HEK293T (cell line): Measurements from ENCODE around the gene B3GNT4.

ENCODE experiments used
- CTCF ChIA-PET: fragments of 350-600 bp; formaldehyde crosslinking; extraction: SDS; loops from one replicate; lab custom pipeline; 2021; ENCODE audit warnings: antibody characterized with exemption, inconsistent platforms; lab: Yijun Ruan, JAX
- POLR2A ChIA-PET: fragments of 350-600 bp; formaldehyde crosslinking; extraction: SDS; loops from one replicate; lab custom pipeline; 2020; ENCODE audit warnings: antibody characterized with exemption, inconsistent platforms; lab: Yijun Ruan, JAX
- DNase-seq: peaks from one replicate; pipeline ENCODE4 v3.0.0; 2012; ENCODE audit warnings: mixed read lengths; ENCODE audit errors: extremely low spot score
- ARNT ChIP-seq: fragments of 450-650 bp; IDR thresholded peaks from 2 replicates; pipeline ENCODE4 v1.6.1; 2017; ENCODE audit warnings: mild to moderate bottlenecking
- BHLHE40 ChIP-seq: fragments of 450-650 bp; IDR thresholded peaks from 2 replicates; pipeline ENCODE4 v1.6.1; 2016; ENCODE audit warnings: mild to moderate bottlenecking, moderate library complexity, borderline replicate concordance
- CTBP1 ChIP-seq: fragments of 450-650 bp; IDR thresholded peaks from 2 replicates; pipeline ENCODE4 v1.6.1; 2016; ENCODE audit warnings: borderline replicate concordance
- ELF4 ChIP-seq: fragments of 450-650 bp; IDR thresholded peaks from 2 replicates; pipeline ENCODE4 v1.6.1; 2017; ENCODE audit warnings: antibody characterized with exemption
- FOXA1 ChIP-seq: fragments of 450-650 bp; IDR thresholded peaks from 2 replicates; pipeline ENCODE4 v1.6.1; 2016; ENCODE audit warnings: mild to moderate bottlenecking
- FOXK2 ChIP-seq: fragments of 450-650 bp; IDR thresholded peaks from 2 replicates; pipeline ENCODE4 v1.6.1; 2016; ENCODE audit warnings: mild to moderate bottlenecking
- FOXM1 ChIP-seq: fragments of 450-650 bp; IDR thresholded peaks from 2 replicates; pipeline ENCODE4 v1.6.1; 2017; ENCODE audit warnings: mild to moderate bottlenecking, borderline replicate concordance
- HDGF ChIP-seq: fragments of 450-650 bp; IDR thresholded peaks from 2 replicates; pipeline ENCODE4 v1.6.1; 2017; ENCODE audit warnings: antibody characterized with exemption, borderline replicate concordance
- L3MBTL2 ChIP-seq: fragments of 450-650 bp; conservative IDR thresholded peaks from 2 replicates; pipeline ENCODE4 v1.6.1; 2016; ENCODE audit warnings: mild to moderate bottlenecking
- LEF1 ChIP-seq: fragments of 450-650 bp; IDR thresholded peaks from 2 replicates; pipeline ENCODE4 v1.6.1; 2017; ENCODE audit warnings: mild to moderate bottlenecking, borderline replicate concordance
- NFRKB ChIP-seq: fragments of 450-650 bp; IDR thresholded peaks from 2 replicates; pipeline ENCODE4 v1.6.1; 2016; ENCODE audit warnings: mild to moderate bottlenecking, moderate library complexity
- PKNOX1 ChIP-seq: fragments of 450-650 bp; IDR thresholded peaks from 2 replicates; pipeline ENCODE4 v1.6.1; 2016
- SP1 ChIP-seq: fragments of 450-650 bp; IDR thresholded peaks from 2 replicates; pipeline ENCODE4 v1.6.1; 2017
- SUZ12 ChIP-seq: fragments of 450-650 bp; IDR thresholded peaks from 2 replicates; pipeline ENCODE4 v1.6.1; 2016; ENCODE audit warnings: mild to moderate bottlenecking
- TARDBP ChIP-seq: fragments of 450-650 bp; IDR thresholded peaks from 2 replicates; pipeline ENCODE4 v1.6.1; 2016
- ZNF384 ChIP-seq: fragments of 450-650 bp; IDR thresholded peaks from 2 replicates; pipeline ENCODE4 v1.6.1; 2016

The B3GNT4 gene

GRCh38 chr12:122203301-122204166, at the start of gene B3GNT4:
Gene B3GNT4 (plus strand): TSS chr12:122203709. CDS start chr12:122204619, 910 bp downstream.
- TF ChIP-seq HDGF: no peak
- TF ChIP-seq L3MBTL2: peak; percentile 76
- DNase-seq: peak; percentile 84
- CTCF ChIA-PET: no interaction called here
- POLR2A ChIA-PET: interaction anchor here (0.9 kb wide), 1 partner anchor 8 kb away, joined by 3 read pairs; no protein-coding TSS in a partner anchor

- ChIA-PET POLR2A (no interaction called here), CTCF (interaction anchor here (0.8 kb wide), 1 partner anchor 37 kb away, joined by 4 read pairs; no protein-coding TSS in a partner anchor)
- no peak for DNase-seq
- TF ChIP-seq PKNOX1 (peak; percentile 73; the same call in 1 of the 2 replicates), TARDBP (no peak)
Measured at GRCh38 chr12:122155705-122156104, 47.8 kb upstream of the B3GNT4 start.

- ChIA-PET POLR2A (no interaction called here), CTCF (interaction anchor here (0.7 to 0.8 kb wide), 2 partner anchors 94 to 313 kb away, joined by 4 to 6 read pairs; no protein-coding TSS in a partner anchor)
- DNase-seq: no peak
- no peak for TF ChIP-seq BHLHE40
- no peak for TF ChIP-seq SUZ12
- no peak for TF ChIP-seq SP1
- TF ChIP-seq FOXM1: no peak
- no peak for TF ChIP-seq HDGF
- no peak for TF ChIP-seq LEF1
- no peak for TF ChIP-seq ARNT
- TF ChIP-seq FOXK2: no peak
- TF ChIP-seq TARDBP: no peak
- TF ChIP-seq L3MBTL2: no peak
- no peak for TF ChIP-seq PKNOX1
- no peak for TF ChIP-seq NFRKB
Measured at GRCh38 chr12:122158700-122159285, 44.7 kb upstream of the B3GNT4 start.

- TF ChIP-seq BHLHE40 (no peak), L3MBTL2 (no peak), ARNT (no peak), FOXK2 (no peak), SP1 (no peak), FOXM1 (no peak), TARDBP (no peak), CTBP1 (no peak), PKNOX1 (no peak), ELF4 (no peak), SUZ12 (no peak), LEF1 (no peak), NFRKB (no peak), ZNF384 (no peak), FOXA1 (no peak), HDGF (no peak)
- ChIA-PET POLR2A (interaction anchor here (0.7 kb wide), 1 partner anchor 139 kb away, joined by 3 read pairs; no protein-coding TSS in a partner anchor), CTCF (interaction anchor here (0.8 kb wide), 1 partner anchor 312 kb away, joined by 6 read pairs; no protein-coding TSS in a partner anchor)
- DNase-seq: no peak
Measured at GRCh38 chr12:122159882-122160281, 43.6 kb upstream of the B3GNT4 start.

GRCh38 chr12:122160761-122161160, 42.7 kb upstream of the B3GNT4 start:
- no peak for TF ChIP-seq FOXK2
- TF ChIP-seq ELF4: no peak
- TF ChIP-seq BHLHE40: no peak
- TF ChIP-seq HDGF: no peak
- no peak for TF ChIP-seq CTBP1
- no peak for TF ChIP-seq SP1
- no peak for TF ChIP-seq FOXM1
- no peak for TF ChIP-seq LEF1
- TF ChIP-seq L3MBTL2: no peak
- TF ChIP-seq SUZ12: no peak
- TF ChIP-seq TARDBP: no peak
- TF ChIP-seq PKNOX1: no peak
- no peak for TF ChIP-seq ZNF384
- TF ChIP-seq ARNT: no peak
- no peak for TF ChIP-seq NFRKB
- TF ChIP-seq FOXA1: no peak
- DNase-seq: no peak
- ChIA-PET POLR2A (interaction anchor here (0.7 kb wide), 1 partner anchor 140 kb away, joined by 3 read pairs; no protein-coding TSS in a partner anchor), CTCF (no interaction called here)
